NCI-H226 (cell line): ENCODE results near the gene CLPSL2.
A peak's percentile ranks its signal among the peaks of the same experiment; 100 is the strongest.

Experiments used
- DNase-seq: peaks from one replicate; pipeline ENCODE4 v3.0.0-alpha.2; 2015

Gene CLPSL2

GRCh38 chr6:35747877-35748276, 28.5 kb upstream of the CLPSL2 start:
- no peak for DNase-seq

DNA sequence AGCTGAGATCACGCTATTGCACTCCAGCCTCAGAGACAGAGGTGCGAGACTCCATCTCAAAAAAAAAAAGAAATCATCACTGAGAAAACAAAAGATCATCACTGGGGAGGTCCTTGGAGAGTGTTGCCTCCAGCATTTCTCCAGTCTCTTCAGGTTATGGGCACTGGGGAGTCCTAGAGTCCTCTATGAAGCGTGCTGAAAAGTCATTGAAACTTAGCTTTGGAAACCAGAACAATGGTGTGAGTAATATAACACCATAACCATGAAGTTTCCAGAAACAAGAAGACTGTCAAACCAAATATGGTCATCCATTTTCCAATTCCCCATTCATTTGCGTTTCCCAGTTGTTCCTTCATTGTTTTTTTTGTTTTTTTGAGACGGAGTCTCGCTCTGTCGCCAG, 25.8 kb upstream of the CLPSL2 start:
- DNase-seq = no peak

- DNase-seq = no peak
Observed at GRCh38 chr6:35751594-35751993, 24.8 kb upstream of the CLPSL2 start.

- DNase-seq = no peak
Observed at GRCh38 chr6:35752330-35752729, 24.1 kb upstream of the CLPSL2 start.

DNA sequence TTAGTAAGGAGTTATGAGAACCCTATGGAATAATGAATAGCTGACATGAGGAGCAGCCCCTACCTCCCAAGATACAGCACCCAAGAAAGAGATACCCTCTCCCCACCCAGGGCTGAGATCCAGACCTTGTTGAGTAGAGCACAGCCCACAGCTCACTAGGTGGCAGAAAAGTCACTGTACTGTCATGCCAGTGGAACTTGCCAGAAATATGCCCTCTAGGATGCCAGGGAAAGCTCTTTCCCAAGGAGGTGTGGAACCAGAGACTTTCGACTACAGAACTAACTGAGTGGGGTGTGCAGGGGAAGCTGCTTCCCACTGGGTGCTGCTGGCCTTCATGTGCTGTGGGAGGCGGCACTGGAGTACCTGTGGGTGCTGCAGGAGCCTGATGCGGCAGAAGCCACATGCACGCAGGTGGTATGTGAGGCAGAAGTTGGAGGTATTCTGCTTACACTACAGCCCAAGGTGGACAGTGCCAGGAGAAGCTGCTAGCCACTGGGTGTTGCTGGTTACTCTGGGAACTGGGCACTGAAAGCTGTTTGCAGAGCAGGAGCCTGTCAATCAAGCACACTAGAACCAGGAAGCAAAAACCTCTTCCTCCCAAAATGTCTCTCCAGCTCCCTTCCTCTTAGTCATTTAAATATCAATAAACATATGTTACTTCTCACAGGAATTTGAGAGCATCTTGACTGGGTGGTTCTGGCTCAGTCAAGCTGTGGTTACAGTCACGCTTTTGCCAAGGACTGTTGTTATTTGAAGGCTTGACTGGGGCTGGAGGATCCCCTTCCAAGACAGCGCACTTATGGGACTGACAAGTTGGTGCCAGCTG, 21.7 kb upstream of the CLPSL2 start:
- DNase-seq = no peak

GRCh38 chr6:35755278-35755924, 21.0 kb upstream of the CLPSL2 start:
- DNase-seq = no peak

- DNase-seq = peak; percentile 28
Observed at GRCh38 chr6:35757456-35758123, 18.8 kb upstream of the CLPSL2 start.

DNA sequence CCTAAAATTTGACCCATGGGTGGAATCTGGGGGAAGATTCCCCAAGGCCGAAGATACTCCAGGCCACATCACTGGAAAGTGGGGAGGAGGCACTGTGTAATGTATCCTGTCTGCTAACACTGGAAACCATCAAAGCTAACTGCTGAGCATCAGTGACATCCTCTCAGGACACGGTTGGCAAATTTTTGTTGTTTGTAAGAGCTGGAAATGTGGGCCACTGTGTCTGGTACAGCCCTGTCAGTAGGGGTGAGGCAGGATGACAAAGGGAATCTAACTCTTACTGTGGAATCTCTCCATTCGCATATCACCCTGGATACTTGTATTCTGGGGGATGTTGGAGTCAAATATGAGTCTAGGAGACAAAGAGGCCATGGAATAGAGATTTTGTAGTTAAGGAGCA, 17.0 kb upstream of the CLPSL2 start:
- no peak for DNase-seq

GRCh38 chr6:35765739-35766138, 10.7 kb upstream of the CLPSL2 start:
- DNase-seq = no peak

DNA sequence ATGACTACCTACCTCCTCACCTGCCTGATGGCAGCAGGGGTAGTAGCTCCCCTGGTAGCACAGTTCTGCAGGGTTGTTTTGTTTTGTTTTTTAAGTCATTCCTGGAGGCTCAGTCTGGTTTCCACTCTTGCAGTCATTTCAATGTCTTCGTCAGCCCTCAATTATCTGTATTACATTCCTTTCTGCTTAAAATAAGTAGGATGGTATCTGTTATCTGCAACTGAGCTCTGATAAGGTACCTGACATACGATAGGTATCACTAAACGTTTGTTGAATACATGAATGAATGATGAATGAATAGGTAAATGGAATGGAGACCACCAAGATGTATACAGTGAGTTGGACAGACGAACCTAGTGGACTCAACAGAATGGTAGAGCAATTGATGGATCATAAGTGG, 7.2 kb upstream of the CLPSL2 start:
- DNase-seq = no peak

DNA sequence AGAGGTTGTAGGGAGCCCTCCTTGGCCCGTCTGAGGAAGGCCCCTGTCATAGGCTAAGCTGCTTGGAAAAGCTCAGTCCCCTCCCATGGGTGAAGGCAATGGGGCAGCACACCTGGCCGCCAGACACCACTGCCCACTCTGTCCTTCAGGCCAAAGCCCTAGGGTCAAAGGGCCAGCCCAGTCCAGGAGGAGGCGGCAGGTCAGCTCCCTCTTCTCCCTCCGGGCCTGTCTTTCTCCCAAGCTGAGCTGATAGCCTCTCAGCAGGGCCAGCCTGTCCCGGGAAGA, 5.1 kb upstream of the CLPSL2 start:
- no peak for DNase-seq

DNA sequence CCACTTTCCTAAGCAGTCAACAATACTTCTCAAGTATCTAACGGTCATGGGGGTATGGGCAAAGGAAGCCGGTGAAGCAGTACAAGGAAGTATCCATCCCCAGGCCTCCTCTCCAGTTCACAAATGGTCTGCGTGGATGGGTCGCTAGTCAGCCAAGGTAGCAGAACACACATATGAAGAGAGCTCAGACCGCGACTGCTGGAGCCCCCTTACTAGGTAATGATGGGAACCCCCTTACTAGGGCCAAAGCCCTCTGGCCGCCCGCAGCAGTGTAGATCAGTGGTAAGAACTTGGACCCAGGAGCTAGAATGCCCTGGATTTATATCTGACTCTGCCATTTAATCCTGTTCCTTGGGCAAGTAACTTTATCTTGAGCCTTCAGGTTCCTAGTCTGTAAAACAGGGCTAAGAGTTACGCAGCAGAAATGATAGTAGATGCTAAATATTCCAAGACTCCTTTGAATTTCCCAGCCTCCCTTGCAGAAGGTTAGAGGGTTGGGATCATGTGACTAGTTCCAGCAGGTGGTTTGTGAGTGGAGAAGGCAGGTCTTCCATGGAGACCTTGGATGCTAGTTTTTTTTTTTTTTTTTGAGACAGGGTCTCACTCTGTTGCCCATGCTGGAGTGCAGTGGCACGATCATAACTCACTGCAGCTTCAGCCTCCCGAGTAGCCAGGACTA, 2.1 kb upstream of the CLPSL2 start:
- no peak for DNase-seq

GRCh38 chr6:35775031-35775430, 1.4 kb upstream of the CLPSL2 start:
- DNase-seq = no peak

GRCh38 chr6:35777356-35778102, 1.1 kb downstream of the CLPSL2 start:
- DNase-seq = no peak

GRCh38 chr6:35778437-35778836, 2.0 kb downstream of the CLPSL2 start:
- no peak for DNase-seq

DNA sequence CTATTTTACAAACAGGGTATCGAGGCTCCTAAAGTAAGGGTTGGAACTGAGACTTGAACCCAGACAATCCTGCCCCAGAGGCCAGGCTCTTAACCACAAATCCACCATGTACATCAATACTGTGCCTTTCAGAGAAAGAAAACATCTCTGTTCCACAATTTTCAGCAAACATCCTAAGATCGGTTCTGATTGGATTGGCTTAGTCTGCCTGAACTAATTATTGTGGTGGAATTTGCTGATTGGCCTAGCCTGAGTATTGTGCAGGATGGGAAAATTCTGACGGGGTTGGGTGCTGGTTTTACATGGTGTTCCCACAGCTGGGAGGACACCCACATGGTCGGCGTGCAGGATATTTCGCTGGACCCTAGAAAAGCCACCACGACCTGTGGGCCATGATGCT, 4.3 kb downstream of the CLPSL2 start, which contains the start of gene CLPSL1:
CLPSL1 (plus strand) TSS at position 301 of the 400 bp plus-strand sequence; CDS start at position 393, 92 bp downstream.
- DNase-seq = no peak

DNA sequence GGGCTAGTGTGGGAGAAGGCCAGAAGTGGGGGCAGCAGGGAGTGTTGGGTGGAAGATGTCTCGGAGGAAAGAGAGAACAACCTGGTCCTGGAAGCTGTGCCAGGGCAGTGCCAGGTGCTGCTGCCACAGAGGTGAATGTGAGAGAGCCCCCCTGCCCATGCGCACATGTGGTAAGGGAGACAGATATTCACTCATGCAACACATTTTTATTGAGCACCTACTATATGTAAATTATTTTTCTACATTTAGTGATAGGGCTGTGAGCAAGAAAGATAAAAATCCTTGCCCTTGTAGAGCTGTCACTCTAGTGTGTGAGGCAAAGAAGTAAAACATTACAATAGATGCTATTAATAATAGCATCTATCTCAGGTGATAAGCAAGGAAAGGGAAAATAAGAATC, 4.9 kb downstream of the CLPSL2 start:
- no peak for DNase-seq

DNA sequence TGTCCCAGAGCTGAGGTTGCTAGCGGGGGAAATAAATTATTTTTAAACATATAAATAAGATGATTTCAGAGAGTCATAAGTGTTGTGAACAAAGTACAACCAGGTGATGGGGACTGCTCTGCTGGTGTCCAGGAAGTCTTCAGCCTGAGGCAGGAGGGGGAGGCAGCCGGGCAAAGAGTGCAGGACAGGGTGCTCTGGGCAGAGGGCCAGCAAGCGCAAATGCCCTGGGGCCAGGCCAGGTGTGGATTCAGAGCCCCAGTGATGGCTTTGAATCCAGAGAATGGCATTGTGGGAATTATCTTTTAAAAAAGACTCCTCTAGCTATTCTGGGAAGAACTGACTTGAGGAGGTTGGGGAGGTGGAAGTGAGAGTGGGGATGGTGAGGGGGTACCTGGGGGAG, 6.0 kb downstream of the CLPSL2 start:
- no peak for DNase-seq

DNA sequence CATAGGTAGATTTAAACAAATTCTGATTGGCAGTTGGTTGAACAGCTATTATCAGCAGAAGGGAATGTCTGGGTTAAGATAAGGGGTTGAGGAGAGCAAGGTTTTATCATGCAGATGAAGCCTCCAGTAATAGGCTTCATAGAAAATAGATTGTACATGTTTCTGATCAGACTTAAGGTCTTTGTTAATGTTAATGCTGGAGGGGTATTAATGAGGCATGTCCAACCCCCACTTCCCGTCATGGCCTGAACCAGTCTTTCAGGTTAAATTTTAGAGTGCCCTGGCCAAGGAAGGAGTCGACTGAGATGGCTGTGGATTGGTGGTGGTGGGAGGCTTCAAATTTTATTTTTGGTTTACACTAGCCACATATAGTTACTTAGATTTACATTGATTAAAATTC, 7.8 kb downstream of the CLPSL2 start:
- no peak for DNase-seq

- DNase-seq = no peak
Observed at GRCh38 chr6:35786272-35786671, 9.9 kb downstream of the CLPSL2 start.

- no peak for DNase-seq
Observed at GRCh38 chr6:35786810-35787209, 10.4 kb downstream of the CLPSL2 start.

DNA sequence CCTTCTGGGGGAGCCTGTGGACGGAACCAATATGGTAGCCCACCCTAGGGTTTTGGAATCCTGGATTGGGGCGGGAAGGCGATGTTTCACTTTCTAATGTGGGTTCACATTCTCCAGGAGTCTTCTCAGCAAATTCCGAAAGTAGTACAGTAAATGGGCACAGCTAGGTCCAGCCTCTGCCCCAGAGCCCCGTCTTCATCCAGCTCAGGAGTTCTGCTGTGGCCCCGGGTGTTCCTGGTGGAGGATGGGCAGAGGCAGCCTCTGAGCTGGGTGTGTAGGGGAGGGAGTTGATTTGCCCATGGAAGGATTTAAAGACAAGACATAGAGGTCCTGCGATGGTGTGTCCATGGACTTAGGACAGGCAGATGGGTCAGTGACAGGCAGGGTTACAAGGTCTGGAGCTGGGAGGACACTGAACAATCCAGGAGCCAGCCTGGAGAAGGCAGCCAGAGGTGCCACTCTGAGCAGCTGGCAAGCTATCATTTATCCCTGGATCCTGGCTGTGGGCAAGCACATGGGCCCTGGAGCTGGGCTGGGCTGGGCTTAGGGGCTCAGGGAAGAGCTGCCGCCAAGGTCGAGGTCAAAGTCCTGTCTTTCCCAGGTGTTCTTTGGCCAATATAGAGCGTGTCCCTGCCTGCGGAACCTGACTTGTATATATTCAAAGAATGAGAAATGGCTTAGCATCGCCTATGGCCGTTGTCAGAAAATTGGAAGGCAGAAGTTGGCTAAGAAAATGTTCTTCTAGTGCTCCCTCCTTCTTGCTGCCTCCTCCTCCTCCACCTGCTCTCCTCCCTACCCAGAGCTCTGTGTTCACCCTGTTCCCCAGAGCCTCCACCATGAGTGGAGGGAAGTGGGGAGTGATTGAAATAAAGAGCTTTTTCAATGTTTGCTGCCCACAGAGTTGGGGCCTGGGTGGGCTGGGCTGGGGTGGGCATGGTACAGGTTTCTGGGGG, 11.1 kb downstream of the CLPSL2 start:
- DNase-seq = no peak
